HG03159 (cell line): Measurements from ENCODE around the gene MXRA5.
"Not testable (repeated sequence)": the region's sequence is repeated elsewhere in the genome, so short reads cannot be mapped to it uniquely, and the experiment has no call there.

Experiments used
- ATAC-seq: cut with Tn5 transposase; IDR thresholded peaks from one replicate; pipeline ENCODE4 v1.9.1; 2021; ENCODE audit warnings: mild to moderate bottlenecking, moderate library complexity; ENCODE audit not compliant: unreplicated experiment

MXRA5 gene

GRCh38 chrX:3346501-3347259, at the start of gene MXRA5:
MXRA5 (minus strand) TSS chrX:3346652; CDS start chrX:3343833, 2,819 bp downstream.
- ATAC-seq: no peak

- ATAC-seq: no peak
Measured at GRCh38 chrX:3393581-3394111, 47.2 kb upstream of the MXRA5 start.

GRCh38 chrX:3393178-3393577, 46.7 kb upstream of the MXRA5 start:
- no peak for ATAC-seq

- ATAC-seq: no peak
Measured at GRCh38 chrX:3388457-3388856, 42.0 kb upstream of the MXRA5 start.

GRCh38 chrX:3384327-3384726, 37.9 kb upstream of the MXRA5 start:
- ATAC-seq: no peak

- ATAC-seq: no peak
Measured at GRCh38 chrX:3380603-3381002, 34.2 kb upstream of the MXRA5 start.

- no peak for ATAC-seq
Measured at GRCh38 chrX:3379111-3379510, 32.7 kb upstream of the MXRA5 start.

- no peak for ATAC-seq
Measured at GRCh38 chrX:3378156-3378555, 31.7 kb upstream of the MXRA5 start.

- ATAC-seq: no peak
Measured at GRCh38 chrX:3377560-3377959, 31.1 kb upstream of the MXRA5 start.

GRCh38 chrX:3375878-3376508, 29.5 kb upstream of the MXRA5 start:
- not testable (repeated sequence) for ATAC-seq

- ATAC-seq: no peak
Measured at GRCh38 chrX:3374108-3374800, 27.8 kb upstream of the MXRA5 start.

GRCh38 chrX:3371163-3371562, 24.7 kb upstream of the MXRA5 start:
- ATAC-seq: no peak

GRCh38 chrX:3370656-3371055, 24.2 kb upstream of the MXRA5 start:
- ATAC-seq: no peak

- no peak for ATAC-seq
Measured at GRCh38 chrX:3362956-3363355, 16.5 kb upstream of the MXRA5 start.

- ATAC-seq: no peak
Measured at GRCh38 chrX:3360881-3361280, 14.4 kb upstream of the MXRA5 start.

GRCh38 chrX:3352741-3353140, 6.3 kb upstream of the MXRA5 start:
- not testable (repeated sequence) for ATAC-seq

- ATAC-seq: no peak
Measured at GRCh38 chrX:3351276-3351675, 4.8 kb upstream of the MXRA5 start.

- no peak for ATAC-seq
Measured at GRCh38 chrX:3348191-3348590, 1.7 kb upstream of the MXRA5 start.

GRCh38 chrX:3345281-3346191, 916 bp downstream of the MXRA5 start:
- no peak for ATAC-seq

GRCh38 chrX:3343569-3343968, 2.9 kb downstream of the MXRA5 start:
- ATAC-seq: not testable (repeated sequence)

GRCh38 chrX:3340016-3340415, 6.4 kb downstream of the MXRA5 start:
- no peak for ATAC-seq
